GM18867 (cell line): Measurements from ENCODE around the gene FHIP2A.
"Not testable (repeated sequence)": the region's sequence is repeated elsewhere in the genome, so short reads cannot be mapped to it uniquely, and the experiment has no call there.

Experiments
- ATAC-seq: cut with Tn5 transposase; IDR thresholded peaks from one replicate; pipeline ENCODE4 v1.9.1; 2021; ENCODE audit warnings: mild to moderate bottlenecking, moderate library complexity; ENCODE audit not compliant: unreplicated experiment

The FHIP2A gene

GRCh38 chr10:114855776-114856543 lies 34.4 kb downstream of the FHIP2A start:
- ATAC-seq: no peak

DNA sequence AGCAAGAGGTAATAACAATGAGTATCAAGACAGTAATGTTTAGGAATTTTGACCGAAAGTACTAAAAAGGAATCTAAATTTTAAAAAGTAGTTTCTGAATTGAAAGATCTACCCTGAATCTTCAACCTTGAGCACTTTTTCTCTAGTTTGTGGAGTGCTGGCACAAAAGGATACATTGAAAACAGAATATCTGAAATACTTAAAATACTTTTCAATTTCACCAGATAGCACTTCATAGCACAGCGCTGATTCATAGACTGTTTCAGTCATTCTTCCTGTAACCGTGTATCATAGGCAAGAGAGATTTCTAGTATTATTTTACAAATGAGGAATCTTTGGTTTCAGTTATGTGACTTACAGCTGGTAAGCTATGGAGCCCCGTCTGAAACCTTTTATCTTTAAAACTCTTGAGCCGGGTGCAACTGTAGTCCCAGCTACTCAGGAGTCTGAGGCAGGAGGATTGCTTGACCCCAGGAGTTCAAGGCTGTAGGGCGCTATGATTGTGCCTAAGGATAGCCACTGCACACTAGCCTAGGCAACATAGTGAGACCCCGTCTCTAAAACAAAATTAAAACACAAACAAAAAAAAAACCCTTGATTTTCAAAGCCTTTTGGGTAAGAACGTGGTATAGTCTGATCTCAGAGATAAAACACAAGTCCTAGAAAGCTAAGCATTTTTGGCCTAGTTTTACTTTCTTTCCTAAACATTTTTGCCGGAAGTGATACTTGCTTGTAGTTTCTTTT lies 35.1 kb downstream of the FHIP2A start:
- ATAC-seq: no peak

DNA sequence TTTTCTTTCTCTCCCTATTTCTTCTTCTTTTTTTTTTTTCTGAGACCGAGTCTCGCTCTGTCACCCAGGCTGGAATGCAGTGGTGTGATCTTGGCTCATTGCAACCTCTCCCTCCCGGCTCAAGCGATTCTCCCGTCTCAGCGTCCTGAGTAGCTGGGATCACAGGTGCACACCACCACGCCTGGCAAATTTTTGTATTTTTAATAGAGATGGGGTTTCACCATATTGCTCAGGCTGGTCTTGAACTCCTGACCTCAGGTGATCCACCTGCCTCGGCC lies 35.6 kb downstream of the FHIP2A start:
- not testable (repeated sequence) for ATAC-seq

GRCh38 chr10:114857922-114858629 lies 36.5 kb downstream of the FHIP2A start:
- ATAC-seq: no peak

DNA sequence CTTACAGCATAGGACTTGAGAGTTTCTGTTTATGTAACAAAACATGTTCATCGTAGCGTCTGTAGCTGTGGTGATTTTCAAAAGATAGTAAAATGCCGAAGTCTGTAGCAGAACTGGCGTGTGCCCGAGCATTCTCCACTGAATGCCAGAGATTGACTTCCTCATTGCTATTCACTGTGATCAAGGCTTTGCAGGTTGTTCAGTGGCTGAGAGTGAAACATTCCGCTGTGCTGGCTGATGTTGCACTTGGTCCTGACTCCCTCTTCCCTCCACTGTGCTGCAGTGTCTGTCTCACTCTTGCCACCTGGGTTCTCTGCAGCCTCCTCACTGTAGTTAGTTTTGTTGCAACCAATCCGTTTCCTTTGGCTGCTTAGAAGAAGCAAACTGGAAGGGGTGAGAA lies 37.6 kb downstream of the FHIP2A start:
- no peak for ATAC-seq

DNA sequence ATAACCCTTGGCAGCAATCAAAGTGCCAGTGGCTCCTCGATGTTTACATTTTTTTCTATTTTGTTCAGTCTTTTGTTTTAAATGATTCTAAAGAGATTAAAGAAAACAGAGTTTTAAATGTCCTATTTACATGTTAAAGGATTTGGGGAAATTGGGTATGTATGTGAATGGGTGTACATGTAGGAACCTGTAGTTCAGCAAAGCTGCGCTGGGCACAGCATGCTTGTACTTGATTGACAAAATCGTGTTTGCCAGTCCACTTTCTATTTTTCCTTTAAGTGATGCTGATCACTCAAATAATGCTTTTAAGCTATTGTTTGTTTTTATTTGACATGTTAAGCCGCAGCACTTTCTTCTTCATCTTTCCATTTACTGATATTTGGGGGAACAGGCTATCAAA lies 40.9 kb downstream of the FHIP2A start:
- no peak for ATAC-seq

DNA sequence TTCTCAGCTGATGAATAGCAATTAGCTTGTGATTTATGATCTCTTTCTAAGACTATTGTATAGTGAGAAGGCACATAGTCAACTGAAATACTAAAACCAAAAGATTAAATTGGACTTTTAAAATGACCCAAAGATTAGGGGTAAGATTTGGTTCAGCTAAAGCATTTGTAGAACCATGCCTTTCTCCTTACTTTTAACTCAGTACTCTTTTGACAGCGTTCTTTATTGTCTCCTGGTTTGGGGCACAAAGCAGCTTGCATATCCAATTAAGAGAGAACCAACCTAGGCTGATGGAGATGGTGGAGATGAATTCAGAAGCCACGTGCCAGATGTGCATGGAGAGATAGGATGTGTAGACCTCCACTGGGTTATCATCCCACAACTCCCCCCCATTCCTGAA lies 45.8 kb downstream of the FHIP2A start:
- no peak for ATAC-seq

DNA sequence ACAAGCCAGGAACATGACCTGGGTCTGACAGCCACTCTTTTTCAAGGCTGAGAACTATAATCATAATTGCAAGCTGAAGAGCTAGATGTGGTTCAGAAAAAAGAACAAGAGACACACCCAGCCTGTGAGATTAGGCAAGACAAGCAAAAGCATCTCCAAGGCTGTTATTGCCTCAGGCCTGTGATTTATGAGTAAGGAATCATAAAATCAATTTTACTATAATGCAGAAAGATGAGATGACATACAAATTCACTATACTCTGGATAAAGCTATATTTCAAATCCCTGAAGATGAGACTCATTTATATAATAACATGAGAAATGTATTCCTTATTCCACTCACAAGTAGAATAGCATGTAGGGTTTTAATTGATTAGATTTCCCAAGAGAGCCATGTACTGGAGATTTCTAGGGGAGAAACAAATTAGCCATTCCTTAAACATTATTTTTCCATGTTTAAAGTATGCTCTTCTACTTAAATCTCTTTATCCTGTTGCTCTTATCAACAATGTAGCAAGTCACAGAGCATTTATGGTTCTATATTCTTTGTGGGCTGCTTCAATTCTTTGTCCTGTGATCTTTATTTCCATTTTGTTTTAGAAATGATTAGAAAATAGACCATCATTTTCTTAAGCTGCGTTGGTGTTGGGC lies 47.4 kb downstream of the FHIP2A start:
- ATAC-seq: no peak

GRCh38 chr10:114869520-114869892 lies 47.9 kb downstream of the FHIP2A start:
- no peak for ATAC-seq

DNA sequence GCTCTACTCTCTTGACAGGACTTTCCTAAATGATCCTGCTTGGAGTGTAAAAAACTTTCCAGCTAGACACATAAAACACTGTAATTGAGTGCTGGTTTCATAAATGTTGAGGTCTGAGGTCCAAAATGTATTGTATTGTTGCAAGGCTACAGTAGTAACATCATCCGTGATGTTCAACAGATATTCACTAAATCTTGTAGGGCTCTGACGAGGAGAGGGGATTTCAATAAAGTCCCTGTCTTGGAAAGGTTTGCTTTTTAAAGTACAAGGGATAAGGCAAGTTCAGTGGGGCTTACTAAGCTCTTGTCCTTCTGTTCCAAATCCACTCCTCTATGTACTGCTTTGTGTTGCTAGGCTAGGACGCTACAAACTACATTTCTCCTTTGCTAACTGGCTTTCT lies 48.9 kb downstream of the FHIP2A start:
- ATAC-seq: no peak

DNA sequence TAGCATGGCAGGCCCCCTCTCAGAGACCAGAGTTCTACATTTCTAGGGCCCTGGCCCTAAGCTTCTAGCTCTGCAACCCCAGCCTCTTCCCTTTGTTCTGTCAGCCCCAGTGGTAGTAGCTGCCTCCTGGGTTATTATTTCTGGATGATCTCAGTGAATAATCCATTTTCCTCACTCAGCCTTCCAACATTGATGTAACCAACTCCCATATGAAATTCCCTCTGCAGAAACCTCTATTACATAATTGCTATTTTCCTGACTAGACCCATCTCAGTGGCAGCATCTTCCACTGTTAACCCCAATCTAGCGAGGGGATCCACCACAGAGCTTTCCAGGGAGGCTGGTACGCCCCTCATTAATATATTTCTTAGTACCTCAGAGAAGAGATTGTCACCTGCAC lies 49.8 kb downstream of the FHIP2A start:
- ATAC-seq: no peak
